Right ventricle myocardium inferior (tissue), 1 donor: ENCODE data around the gene C21orf58. TPM values are rescaled to one million over a fixed set of nuclear protein-coding genes. Genes with fewer than 3 reads are reported as not detected.
"Not testable (repeated sequence)": the region's sequence is repeated elsewhere in the genome, so short reads cannot be mapped to it uniquely, and the experiment has no call there.

Experiments
- ATAC-seq: fragments of 200-7000 bp; cut with Tn5 transposase; one replicate; pipeline ENCODE4 v1.9.1; 2020; ENCODE audit warnings: mild to moderate bottlenecking, moderate library complexity
- DNase-seq: peaks from one replicate; pipeline ENCODE4 v3.0.0; 2021; ENCODE audit errors: missing footprints
- intact Hi-C: fragments of 100-400 bp; cut with DNase I; formaldehyde crosslinking; loops from one replicate; pipeline ENCODE4 v1.11.0; 2022
- long read RNA-seq: library from polyadenylated mRNA; unstranded; transcript quantifications from one replicate; pipeline ENCODE4 v2.0.0, GENCODE V29; 2021
- total RNA-seq: library from RNA; stranded (reverse); fragmentation: NEBNext Ultra II Directional; extraction: Animal tissue kit (Norgen Biotek cat#: 25700); gene quantifications from one replicate; pipeline ENCODE4 v1.2.1, GENCODE V29; 2021
- donor health status: DM: no; HTN: yes; CAD: no; lungs with severe emphysema.

Gene C21orf58
- 1.2 TPM for total RNA-seq
- long read RNA-seq, partial matches to known transcripts, result 0 of 3 reads
- long read RNA-seq, other reads (novel, unspliced or antisense), result 3 of 3 reads

- ATAC-seq (peak; percentile 96), DNase-seq (peak; percentile 99)
- intact Hi-C loops, result loop anchor here (5.0 to 10.0 kb wide), 4 partner anchors 37 to 137 kb away; partner anchors contain the start of genes DIP2A, MCM3AP and YBEY
Measured at GRCh38 chr21:46323710-46324389, at the start of gene C21orf58, which contains the start of gene PCNT. TSS of gene C21orf58 (minus strand) at chr21:46323870. CDS start at chr21:46322738, 1,132 bp downstream. TSS of gene PCNT (plus strand) at chr21:46324156. CDS start at chr21:46324229, 73 bp downstream.

- intact Hi-C loops, result not testable (repeated sequence)
Measured at GRCh38 chr21:46372947-46373346, 49.3 kb upstream of the C21orf58 start.

GRCh38 chr21:46372014-46372485, 48.4 kb upstream of the C21orf58 start:
- ATAC-seq (no peak), DNase-seq (peak; percentile 41)
- intact Hi-C loops, result no loop called here

More at GRCh38 chr21:46372947-46373346, 49.3 kb upstream of the C21orf58 start:
- DNase-seq, ATAC-seq: not testable (repeated sequence)

GRCh38 chr21:46371204-46372013, 47.7 kb upstream of the C21orf58 start:
- ATAC-seq (no peak), DNase-seq (peak; percentile 8)
- intact Hi-C loops, result no loop called here

GRCh38 chr21:46369520-46370235, 46.0 kb upstream of the C21orf58 start:
- intact Hi-C loops, result no loop called here
- no peak for DNase-seq
- ATAC-seq, result no peak

GRCh38 chr21:46368533-46369285, 45.0 kb upstream of the C21orf58 start:
- intact Hi-C loops, result no loop called here
- DNase-seq (peak; percentile 45), ATAC-seq (no peak)

- no peak for ATAC-seq
Measured at GRCh38 chr21:46366966-46367365, 43.3 kb upstream of the C21orf58 start.

GRCh38 chr21:46366561-46366960, 42.9 kb upstream of the C21orf58 start:
- no peak for DNase-seq
- ATAC-seq, result no peak
- intact Hi-C loops, result no loop called here

More at GRCh38 chr21:46366966-46367365, 43.3 kb upstream of the C21orf58 start:
- no peak for DNase-seq
- intact Hi-C loops, result no loop called here

GRCh38 chr21:46366091-46366490, 42.4 kb upstream of the C21orf58 start:
- DNase-seq, result peak; percentile 46
- intact Hi-C loops, result no loop called here
- no peak for ATAC-seq

GRCh38 chr21:46363698-46364097, 40.0 kb upstream of the C21orf58 start:
- intact Hi-C loops, result no loop called here
- peak; percentile 50 for DNase-seq
- no peak for ATAC-seq

- intact Hi-C loops, result no loop called here
- DNase-seq (peak; percentile 15), ATAC-seq (no peak)
Measured at GRCh38 chr21:46362946-46363345, 39.3 kb upstream of the C21orf58 start.

GRCh38 chr21:46361935-46362334, 38.3 kb upstream of the C21orf58 start:
- intact Hi-C loops, result no loop called here
- DNase-seq, result peak; percentile 25
- ATAC-seq, result no peak

GRCh38 chr21:46361176-46361575, 37.5 kb upstream of the C21orf58 start:
- ATAC-seq (no peak), DNase-seq (peak; percentile 26)
- intact Hi-C loops, result no loop called here

- intact Hi-C loops, result no loop called here
- DNase-seq, result no peak
- no peak for ATAC-seq
Measured at GRCh38 chr21:46357684-46358425, 34.2 kb upstream of the C21orf58 start.

GRCh38 chr21:46357335-46357604, 33.6 kb upstream of the C21orf58 start:
- intact Hi-C loops, result no loop called here
- no peak for DNase-seq
- ATAC-seq, result no peak

GRCh38 chr21:46356494-46357334, 33.0 kb upstream of the C21orf58 start:
- ATAC-seq (peak; percentile 13), DNase-seq (peak; percentile 18)
- intact Hi-C loops, result no loop called here

GRCh38 chr21:46356005-46356338, 32.3 kb upstream of the C21orf58 start:
- intact Hi-C loops, result no loop called here
- no peak for ATAC-seq
- DNase-seq, result no peak
